ENCODE results near the gene MYO16.

MYO16 gene

DNA sequence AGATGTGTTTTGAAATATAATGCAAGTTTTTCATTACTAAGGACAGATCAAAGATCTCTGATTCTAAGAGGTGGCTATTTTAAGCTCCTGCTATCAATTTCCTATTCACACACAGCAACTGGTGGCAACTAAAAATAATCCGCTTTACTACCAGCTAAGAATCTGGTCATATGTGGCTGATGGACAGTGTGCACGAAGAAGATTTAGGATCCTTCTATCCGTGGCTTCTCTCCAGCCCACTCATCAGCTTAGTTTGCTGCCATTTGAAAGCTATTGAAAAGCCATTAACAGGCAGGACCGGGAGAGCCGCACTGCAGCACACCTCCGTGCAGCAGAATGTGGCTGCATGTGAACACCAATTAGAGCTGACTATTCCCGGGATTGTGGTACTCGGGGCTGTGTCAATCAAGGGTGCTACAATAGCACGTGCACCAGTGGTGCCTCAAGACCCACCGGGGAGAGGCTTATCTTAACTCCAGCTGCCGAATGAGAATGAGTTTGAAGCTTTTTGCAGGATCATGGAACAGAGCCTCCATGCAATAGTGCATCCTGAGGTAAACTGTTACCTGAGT is at the start of gene MYO16:
TSS of gene MYO16 (plus strand) at position 431 of the 572 bp plus-strand sequence. CDS start 234 bp downstream, outside the sequence.
- peak in 5 of 58 donors; percentile 2 to 11 (median 8) for DNase-seq

DNA sequence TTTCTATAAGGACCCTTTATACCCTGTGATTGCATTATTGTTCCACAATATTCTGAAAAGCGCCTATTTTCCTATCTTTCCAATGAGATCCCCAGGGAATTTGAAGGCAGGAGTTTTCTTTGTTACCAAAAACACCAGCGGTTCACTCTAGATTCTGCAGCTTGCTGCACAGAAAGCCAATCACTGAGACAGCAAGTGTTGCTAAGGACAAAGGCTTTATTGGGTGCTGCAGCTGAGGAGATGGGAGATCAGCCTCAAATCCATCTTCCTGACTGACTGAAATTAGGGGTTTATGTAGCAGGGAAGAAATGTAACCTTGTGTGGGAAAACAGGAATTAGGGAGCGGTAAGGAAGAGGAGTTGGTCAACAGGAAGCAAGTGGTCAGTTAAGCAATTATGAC is 42.6 kb upstream of the MYO16 start:
- DNase-seq, result no peak

DNA sequence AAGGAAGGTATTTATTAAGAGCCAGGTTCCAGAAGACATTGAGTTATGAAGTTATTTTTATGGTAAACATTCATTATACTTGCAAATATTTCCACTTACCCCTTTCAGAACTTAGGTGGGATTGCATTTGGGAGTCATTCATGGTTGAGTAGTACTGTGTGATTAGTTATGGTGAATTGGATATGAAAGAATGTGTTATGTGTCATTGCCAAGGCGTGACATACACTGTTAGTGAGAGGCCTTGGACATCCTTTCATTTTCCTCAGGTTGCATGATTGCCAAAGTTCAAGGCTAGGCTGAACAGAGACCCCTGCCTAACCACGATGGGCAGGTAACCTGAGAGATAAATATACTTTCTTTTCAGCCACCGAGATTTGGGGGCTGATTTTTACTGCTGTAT is 40.9 kb upstream of the MYO16 start:
- no peak for DNase-seq

DNA sequence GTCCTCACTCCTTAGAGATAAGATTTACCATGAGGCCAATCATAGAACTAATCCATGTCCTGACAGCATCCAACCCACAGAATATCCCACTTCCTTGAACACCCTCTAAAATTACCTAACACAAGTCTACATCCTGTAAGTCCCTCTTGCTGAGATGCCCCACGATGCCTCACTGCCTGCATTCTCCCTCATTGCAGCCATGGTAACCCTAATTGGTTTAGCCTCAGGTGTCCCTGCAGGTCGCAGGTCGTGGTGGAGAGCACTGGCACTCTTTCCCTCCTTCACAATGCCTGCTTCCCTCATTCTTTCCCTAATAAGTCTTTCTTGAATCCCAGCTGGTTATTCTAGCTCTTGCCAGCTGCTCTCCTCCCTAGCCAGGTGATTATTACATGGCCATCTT is 35.3 kb upstream of the MYO16 start:
- no peak for DNase-seq

DNA sequence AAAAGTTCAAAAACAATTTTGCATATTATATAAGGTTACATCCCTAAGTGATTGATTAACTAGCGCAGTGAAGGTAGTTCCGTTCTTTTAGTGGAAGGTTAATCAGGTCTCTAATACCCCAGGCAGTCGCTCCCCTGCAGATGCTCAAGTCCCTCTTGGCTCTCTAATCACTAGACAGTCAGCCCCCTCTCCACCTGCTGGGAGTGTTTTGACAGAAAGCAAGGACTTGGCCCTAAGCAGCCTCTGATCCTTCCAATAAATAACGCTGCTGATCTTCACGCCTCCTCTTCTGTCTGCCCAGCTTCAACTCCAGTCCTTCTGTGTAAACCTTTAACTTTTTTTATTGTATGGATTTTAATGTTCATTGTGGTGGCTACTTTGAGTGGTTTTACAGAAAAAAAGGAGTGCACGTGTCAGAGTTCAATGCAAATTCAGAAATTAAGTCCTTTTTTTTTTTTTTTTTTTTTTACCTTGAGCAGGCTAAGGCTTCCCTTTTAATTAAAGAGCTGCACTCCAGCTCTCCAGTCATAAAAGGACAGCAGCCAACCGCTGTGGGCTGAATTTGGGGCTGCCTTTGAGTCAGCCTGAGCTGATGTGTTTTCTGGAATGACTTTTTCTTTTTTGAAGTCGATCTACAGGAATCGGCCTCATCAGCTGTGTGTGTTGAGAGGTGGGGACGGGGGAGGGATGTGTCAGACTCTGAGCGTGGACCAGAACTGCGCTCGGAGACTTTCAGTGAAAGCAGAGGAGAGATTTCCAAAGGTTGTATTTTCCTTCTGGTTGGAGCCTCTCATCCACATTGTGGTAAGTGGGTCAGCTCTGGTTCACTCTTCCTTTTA is 33.8 kb upstream of the MYO16 start:
- DNase-seq, result peak in 13 of 58 donors; percentile 3 to 47 (median 11)

DNA sequence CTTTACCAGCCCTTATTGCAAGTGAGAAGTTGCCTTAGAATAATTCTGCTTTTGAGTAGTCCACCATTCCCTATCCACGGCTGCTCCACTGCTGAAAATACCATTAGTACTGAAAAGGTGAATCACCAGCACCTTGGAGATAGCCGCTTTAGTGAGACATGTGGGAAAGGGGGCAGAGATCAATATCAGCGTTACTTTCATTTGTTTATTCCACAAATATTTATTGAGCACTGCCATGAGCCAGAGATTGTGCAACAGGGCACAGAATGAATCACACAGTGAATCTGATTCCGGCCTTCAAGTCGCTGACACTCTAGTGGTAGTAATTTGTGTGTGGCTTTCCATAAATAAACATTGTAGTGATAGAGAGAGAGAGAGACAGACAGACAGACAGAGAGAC is 31.5 kb upstream of the MYO16 start:
- no peak for DNase-seq

DNA sequence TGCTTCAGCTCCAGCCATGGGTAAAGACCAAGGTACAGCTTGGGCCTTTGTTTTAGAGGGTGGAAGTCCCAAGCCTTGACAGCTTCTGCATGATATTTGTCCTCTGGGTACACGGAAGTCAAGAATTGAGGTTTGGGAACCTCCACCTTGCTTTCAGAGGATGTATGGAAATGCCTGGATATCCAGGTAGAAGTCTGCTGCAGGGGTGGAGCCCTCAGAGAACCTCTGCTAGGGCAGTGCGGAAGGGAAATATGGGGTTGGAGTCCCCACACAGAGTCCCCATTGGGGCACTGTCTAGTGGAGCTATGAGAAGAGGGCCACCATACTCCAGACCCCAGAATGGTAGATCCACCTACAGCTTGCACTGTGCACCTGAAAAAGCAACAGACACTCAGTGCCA is 23.0 kb upstream of the MYO16 start:
- no peak for DNase-seq

DNA sequence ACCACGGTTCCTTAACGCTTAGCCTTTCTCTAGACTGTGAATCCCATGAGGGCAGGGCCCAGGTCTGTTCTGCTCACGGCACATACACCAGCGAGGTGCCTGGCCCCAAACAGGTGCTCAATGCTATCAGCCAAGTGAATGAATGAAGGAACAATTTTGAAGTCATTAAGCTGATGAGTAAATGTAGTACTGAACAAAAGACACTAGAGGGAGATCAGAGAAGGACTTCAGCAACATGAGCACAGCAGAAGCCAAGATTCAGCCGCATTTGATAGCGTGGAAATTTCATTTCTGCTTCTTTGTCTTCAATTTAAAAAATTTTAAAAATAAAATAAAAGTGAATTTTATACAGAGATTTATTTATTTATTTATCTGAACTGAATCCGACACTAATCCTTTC is 20.1 kb upstream of the MYO16 start:
- no peak for DNase-seq

DNA sequence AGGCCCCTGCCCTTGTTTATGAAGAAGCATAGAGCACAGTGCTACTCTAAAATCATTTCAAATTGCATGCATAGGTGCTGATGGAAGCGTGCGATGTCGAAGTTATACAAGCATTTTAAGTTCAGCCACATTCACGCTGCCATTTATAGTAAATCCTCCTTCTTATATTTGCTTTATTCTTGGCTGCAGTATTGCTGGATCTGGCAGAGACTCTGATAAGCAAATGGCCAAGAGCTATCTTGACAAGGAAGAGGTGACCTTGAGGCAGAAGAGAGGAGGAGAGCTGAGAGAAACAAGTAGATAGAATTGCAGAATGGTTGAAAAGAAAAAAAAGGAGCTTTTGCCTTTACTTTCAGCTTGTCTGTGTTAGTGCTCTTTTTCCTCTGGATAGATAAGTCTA is 18.9 kb upstream of the MYO16 start:
- DNase-seq, result no peak

DNA sequence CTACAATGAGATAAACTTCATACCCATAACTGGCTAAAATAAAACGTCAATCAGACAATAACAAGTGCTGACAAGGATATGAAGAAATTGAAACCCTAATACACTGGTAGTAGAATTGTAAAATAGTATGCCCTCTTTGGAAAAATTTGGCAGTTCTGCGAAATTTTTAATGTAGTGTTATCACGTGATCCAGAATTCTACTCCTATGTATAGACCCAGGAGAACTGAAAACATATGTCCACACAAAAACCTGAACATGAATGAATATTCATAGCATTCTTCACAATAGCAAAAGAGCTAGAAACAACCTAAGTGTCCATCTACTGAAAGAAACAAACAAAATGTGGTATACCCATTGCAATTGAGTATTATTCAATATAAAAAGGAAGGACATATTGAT is 14.2 kb upstream of the MYO16 start:
- DNase-seq, result no peak

DNA sequence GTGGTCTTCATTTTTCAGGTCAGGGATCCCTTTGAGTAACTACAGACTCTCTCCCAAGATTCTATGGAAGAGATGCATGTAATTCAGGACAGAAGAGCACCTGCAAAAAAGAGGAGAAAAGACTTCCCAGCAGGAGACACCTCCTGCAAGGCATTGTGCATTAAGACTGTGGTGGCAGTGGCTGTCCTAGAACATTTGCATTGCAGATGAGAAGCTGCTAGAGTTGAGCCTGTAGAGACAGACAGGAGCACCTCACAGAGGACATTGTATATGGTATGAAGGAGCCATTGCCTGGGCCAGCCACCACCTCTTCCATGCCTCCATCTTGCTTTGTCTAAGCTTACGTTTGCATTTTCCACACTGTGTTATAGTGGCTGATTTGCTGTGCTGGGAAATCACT is 11.2 kb upstream of the MYO16 start:
- DNase-seq, result no peak

DNA sequence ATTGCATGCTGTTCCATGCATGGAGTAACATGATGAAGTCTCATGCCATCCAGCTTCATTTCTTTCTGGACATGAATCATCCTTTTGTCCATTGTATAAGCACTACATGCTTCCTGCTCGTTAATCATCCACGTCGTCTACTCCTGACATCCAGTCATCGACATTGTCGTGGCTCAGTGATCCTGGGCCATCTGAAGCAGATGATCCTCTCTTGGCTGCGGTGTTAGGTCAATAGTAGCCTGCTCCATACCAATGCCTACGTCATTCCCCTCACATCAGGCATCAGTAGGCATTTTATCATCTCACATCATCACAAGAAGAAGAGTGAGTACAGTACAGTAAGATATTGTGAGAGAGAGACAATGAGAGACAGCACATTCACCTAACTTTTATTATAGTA is 7.9 kb upstream of the MYO16 start:
- no peak for DNase-seq

DNA sequence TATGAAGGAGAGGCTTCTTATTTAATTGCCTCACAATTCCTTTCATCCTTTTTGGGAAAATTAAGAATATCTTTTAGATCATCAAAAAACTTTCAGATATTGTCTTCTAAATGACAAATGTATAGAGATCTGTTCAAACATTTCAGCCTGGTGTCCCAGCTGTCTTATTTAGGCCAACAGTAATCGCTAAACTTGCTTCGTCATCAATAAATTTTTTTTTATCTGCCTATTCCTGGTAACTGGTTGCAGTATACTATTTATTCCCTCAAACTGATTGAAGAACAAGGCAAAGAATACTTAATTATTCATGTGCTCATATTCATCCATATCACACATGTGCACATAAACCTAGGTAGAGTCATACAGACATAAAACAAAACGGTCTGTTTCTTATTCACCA is 5.3 kb upstream of the MYO16 start:
- no peak for DNase-seq

DNA sequence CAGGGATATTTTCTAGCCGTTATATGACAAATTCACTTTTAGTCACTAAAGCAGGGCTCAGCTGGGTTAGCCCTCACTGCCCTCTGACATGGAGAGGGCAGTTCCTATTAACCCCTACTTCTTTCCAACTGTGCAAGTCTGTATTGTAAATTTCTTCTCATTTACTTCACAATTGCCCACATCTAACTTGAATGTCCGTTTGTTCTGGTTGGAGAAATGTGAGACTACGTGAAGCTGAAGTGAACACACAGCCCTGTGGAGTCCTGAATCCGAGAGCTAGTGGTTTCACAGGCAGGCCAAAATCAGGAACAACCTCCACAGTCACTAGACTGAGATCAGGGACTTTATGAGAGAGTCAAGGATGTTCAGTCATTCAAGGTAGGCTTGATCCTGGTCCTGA is 4.4 kb upstream of the MYO16 start:
- DNase-seq, result no peak

DNA sequence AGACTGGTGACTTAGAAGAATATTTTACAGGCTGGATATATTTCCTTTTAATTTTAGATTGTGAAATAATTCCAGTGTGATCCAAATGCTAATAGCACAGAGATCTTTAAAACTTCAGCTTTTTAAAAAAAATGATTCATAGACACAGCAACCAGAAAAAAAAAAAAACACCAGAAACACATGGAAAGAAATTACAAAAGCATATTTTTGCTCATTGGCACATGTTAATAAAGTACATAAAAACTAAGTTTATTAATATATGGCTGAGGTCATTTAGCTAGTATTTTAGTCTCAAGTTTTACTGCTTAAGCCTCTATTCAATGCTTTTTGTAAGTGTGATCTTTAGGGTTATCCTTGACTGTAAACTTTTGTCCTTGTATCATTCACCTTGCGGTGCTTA is 577 bp downstream of the MYO16 start:
- DNase-seq, result no peak

DNA sequence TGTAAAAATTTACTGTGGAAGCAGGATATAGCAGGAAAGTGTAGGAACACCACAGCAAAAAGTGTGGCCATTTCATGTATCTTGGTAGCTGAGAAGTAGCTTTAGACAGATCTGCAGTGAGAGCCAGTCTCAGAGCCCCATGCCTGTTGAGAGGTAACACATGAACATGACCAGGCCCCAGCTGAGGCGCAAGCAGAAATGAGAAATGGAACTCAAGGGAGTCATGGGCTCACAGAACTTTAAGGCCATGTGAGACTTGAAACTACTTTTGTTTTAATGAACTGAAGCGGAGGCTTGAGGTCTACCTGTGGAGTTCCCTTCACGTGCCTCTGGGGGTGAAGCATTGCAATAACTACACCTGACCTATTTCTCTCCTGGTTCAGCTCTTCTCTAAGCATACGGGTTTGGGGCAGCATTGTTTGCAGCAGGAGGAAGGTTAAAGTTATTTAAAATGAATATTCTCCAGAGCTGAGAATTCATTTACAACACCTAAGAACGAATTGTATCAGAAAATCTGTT is 3.3 kb downstream of the MYO16 start:
- no peak for DNase-seq

DNA sequence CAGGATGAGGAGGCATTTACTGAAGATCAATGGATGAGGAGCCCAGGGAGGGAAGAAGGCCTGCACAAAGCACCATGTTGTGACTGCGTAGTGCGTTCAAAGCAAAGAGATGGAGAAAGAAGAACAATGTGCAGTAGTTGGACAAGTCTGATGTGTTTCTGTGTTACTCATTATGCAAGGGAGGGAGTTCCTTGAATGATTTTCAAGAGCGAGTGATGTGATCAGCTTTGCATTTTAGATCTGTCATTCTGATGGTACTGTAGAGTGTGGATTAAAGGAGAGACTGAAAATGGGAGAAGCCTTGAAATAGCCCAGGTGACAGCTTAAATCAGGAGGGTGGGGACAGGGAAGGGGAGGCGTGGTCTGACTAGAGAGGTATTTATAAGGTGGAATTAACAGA is 9.5 kb downstream of the MYO16 start:
- no peak for DNase-seq

DNA sequence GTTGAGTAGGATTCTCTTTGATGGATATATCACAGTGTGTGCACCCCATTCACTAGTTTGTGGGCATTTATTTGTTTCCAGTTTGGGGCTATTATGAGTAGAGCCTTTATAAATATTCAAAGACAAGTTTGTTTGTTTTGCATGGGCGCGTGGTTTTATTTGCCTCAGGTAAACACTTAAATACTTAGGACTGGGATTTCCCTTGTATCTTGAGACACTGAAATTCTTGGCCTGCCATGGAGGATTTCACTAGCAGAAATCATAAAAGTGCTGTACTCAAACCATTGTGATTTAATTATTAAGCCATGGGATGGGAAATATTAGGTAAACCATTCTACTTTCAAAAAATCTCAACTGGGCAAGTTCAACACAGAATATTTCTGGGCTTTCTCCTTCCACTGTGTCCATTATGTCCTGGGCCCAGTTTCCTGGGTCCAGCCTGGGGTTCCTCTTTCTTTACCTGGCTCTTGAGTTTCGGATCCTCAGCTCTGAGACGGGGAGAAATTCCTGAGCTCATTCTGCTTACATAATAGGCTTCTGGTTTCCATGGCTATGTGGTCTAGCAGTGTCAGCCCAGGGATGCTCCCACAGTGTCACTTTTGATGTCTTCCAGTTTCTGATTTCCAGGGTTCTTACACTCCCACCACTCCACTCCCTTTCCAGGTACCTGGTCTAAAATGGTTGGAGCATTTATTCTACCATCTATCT is 14.4 kb downstream of the MYO16 start:
- no peak for DNase-seq

DNA sequence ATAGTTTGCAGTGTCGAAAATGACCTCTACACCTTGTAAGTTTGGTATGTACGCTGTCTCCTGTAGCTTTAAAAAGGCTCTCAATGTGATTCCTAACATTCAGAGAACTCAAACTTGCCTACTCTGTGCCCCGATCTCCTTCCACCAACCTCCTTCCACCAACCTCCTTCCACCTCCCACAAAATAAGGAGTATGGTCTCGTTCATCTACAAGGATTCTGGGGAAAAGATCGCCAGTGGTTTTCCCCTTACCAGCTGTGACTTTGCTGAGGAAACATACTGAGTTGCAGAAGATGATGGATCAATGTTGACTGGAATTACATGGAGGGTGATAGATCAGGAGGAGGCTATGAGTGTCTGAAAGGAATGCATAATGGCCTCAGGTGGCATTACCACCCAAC is 16.0 kb downstream of the MYO16 start:
- DNase-seq, result no peak

DNA sequence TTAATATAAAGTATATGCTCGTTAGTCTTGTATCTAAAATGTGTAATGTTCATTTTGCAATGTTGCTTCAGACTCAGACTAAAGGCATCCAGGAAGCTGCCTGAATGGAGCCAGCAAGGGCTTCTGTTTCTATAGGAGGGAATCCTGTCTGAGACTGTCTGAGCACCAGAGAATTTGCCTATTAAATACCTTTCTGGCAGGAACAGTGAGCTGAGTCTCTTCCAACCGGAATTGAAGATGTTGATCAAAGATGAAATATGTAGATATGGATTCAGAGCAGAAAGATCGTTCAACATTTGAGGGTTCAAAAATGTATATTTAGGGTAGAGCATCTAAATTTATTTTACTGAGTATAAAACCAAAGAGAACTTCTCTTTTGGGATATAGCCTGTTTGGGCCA is 20.9 kb downstream of the MYO16 start:
- DNase-seq, result no peak

DNA sequence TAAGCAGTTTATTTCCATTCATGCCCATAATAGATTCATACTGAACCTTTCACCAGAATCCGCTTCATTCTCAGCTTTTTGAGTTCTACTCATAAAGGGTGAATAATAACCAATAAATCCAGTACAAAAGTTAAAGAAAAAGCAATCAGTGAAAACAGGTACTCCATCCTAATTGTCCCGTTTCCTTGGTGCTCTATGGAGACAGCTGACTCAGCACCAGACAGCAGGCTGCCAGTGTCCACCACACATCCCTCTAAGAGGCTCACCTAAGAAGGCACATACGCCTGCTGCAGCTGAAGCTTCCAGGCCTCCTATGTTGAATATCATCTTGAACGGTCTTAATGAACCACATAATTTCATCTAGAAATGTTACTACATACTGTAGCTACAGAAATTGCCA is 27.3 kb downstream of the MYO16 start:
- no peak for DNase-seq

DNA sequence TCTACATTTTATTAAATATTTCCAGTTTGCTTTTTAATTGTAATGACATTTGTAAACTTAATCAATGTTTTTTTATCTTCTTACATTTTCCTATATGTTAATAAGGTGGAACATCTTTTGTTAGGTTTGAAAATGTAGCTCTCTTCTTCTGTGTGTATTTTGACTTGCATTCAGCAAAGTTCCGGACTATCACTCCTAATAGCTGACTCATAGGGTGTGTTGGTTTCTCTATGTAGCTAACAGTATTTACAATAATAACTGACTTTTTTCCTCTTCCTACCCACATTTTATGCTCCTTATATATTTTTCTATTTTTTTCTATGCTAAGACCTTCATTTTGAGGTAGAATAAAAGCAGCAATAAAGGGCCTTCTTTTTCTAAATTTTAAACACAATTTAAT is 28.1 kb downstream of the MYO16 start:
- no peak for DNase-seq
